ENCODE data around the gene CNOT6.

- TF ChIP-seq CTCF (IDR thresholded peaks at IDR 0.05; ENCODE audit: low read depth, low read length, missing input control) (no peak), RAD21 (IDR thresholded peaks at IDR 0.05) (no peak), JUND (IDR thresholded peaks at IDR 0.05) (no peak), SP1 (IDR thresholded peaks at IDR 0.05) (no peak), TAF1 (conservative IDR thresholded peaks at IDR 0.05) (no peak), GABPA (IDR thresholded peaks at IDR 0.05 in 1 of 2, conservative IDR thresholded peaks at IDR 0.05 in 1 of 2) (no peak), FOXA2 (IDR thresholded peaks at IDR 0.05) (no peak), YY1 (IDR thresholded peaks at IDR 0.05) (no peak), MAX (IDR thresholded peaks at IDR 0.05) (no peak)
- TF ChIP-seq, protein P1, sequence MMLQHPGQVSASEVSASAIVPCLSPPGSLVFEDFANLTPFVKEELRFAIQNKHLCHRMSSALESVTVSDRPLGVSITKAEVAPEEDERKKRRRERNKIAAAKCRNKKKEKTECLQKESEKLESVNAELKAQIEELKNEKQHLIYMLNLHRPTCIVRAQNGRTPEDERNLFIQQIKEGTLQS (IDR thresholded peaks at IDR 0.05), result no peak
Observed at GRCh38 chr5:180541710-180542109, 47.5 kb downstream of the CNOT6 start.
